MV-4-11 (cell line): ENCODE data around the gene CARMIL3.
A peak's percentile ranks its signal among the peaks of the same experiment; 100 is the strongest.

Source experiments
- DNase-seq: peaks from one replicate; lab custom pipeline; 2025; lab: John Stamatoyannopoulos, UW

CARMIL3 gene

GRCh38 chr14:24076302-24076601 is 24.4 kb downstream of the CARMIL3 start:
- DNase-seq, result no peak

DNA sequence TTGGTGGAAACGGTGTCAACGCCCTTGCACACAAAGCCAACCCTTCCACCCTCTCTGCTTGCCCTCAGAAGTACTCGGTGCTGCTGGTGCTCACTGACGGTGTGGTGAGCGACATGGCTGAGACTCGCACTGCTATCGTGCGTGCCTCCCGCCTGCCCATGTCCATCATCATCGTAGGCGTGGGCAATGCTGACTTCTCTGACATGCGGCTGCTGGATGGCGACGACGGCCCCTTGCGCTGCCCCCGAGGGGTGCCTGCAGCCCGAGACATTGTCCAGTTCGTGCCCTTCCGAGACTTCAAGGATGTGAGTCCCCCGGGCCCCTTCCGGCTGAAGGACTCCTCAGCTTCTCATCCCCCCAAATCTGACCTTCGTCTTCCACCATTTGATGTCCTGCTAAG is 25.3 kb downstream of the CARMIL3 start:
- DNase-seq, result no peak

GRCh38 chr14:24078146-24078545 is 26.3 kb downstream of the CARMIL3 start:
- DNase-seq, result no peak

DNA sequence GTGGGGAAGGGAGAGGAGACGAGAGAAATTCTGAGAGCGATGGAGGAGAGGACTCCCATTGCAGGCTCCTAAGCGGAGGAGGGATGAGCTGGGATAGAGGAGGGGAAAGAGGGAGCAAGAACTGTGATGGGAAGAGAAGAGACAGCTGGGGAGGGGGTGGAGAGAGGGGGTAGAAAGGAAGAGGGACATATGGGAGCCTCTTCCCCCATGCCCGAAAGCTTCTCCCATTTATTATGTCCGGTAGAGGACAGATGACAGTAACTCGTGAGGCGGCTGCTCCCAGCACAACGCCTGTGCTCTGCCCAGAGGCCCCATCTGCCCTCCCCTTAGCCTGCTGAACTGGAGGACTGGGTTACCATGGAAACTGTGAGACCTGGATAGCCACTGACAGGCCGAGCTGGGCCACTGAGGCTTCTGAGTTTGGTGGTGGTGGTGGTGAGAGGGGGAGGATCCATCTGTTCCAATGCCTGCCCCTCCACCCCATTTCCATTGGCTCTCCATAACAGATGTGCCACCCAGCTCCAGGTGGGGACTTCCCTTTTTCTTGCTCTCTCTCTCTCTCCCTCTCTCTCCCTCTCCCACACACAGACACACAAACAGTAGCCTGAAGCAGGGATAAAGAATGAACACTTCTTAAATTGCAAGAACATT is 27.8 kb downstream of the CARMIL3 start:
- peak; percentile 16 for DNase-seq

GRCh38 chr14:24080142-24080530 is 28.3 kb downstream of the CARMIL3 start:
- DNase-seq, result no peak

DNA sequence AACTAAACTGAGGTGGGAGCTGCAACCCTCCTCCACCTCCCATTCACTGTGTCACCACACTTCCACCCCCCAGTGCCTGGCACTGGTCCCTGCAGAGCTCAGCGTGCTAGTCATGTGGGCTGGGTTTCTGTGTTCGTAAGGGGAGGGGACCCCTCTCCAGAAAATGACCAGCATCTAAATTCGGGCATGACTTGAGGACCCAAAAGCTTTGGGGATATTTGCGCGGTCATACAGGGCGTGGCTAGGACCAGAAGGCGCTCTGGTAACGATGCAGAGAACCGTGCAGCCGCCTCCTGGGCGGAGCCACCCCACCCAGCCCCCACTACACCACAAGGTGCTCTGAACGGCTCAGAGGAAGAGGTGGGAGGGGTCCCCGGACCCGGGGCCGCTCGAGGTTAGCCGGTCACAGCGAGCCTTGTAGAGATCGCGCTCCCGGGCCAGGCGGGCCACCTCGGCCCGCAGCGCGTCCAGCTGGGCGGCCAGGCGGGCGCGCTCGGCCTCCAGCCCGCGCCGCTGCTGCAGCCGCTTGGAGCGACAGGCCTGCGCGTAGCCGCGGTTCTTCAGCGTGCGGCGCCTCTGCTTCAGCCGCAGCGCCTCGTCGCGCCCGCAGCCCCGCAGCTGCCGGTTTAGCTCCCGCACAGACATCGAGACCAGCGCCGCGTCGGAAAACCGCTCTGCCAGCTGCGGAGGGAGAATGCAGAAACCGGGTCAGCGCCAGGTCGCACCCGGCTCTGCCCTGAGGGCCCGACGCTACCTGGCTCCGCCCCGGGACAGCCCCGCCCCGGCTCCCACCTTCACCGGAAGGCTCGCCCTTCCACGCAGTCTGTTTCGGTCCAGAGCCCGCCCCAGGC is 29.3 kb downstream of the CARMIL3 start:
- DNase-seq, result no peak

GRCh38 chr14:24081739-24082211 is 30.0 kb downstream of the CARMIL3 start:
- no peak for DNase-seq

DNA sequence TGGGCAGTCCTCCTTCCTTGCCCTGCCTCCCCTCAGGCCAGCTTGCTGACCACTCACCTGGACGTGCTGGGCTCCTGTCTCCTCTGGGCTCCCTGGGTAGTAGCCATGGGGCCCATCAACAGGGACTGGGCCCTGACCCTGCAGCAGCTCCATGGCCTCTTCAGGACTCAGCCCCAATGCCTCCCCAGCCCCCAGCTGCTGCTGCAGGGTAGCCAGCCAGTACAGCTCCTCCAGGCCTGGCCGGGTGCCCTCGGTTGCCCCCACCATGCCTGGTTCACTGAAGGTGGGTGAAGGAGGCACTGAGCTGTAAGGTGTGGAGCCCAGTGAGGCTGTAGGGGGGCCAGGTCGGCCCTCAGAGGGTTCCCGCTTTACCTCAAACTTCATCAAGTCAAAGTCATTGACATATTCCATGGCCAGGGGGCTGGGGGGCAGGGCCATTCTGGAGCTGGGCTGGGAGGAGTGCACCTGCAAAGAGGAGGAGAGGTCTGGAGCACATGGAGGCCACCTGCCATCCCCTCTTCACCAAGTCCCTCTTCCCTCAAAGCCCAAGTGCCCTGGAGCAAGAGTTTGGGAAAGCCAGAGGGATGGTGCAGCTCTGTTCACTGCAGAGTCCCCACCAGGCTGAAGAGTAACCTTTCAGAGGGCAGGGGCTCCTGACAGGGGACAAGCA is 30.7 kb downstream of the CARMIL3 start:
- DNase-seq, result no peak

GRCh38 chr14:24083462-24083861 is 31.7 kb downstream of the CARMIL3 start:
- DNase-seq, result no peak

- no peak for DNase-seq
Observed at GRCh38 chr14:24084440-24084839, 32.6 kb downstream of the CARMIL3 start.

DNA sequence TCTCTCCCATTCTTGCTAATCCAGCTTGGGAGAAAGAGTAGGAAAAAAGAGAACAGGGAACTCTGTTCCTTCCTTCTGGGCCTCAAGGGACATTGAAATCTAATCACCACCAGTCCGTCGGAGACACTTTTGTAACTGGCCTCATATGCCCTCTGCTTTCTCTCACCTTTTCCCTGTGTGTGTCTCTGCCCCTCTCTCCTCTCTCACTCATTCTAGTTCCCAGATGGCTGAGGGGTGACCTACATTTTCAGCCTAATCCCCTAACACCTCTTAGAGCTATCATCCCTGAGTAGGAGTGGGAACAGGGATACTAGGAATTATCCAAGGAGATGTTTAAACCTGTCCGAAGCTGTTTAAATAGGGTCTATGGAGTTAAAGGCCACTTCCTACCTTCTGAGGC is 33.4 kb downstream of the CARMIL3 start:
- no peak for DNase-seq

GRCh38 chr14:24086193-24086955 is 34.6 kb downstream of the CARMIL3 start:
- no peak for DNase-seq

DNA sequence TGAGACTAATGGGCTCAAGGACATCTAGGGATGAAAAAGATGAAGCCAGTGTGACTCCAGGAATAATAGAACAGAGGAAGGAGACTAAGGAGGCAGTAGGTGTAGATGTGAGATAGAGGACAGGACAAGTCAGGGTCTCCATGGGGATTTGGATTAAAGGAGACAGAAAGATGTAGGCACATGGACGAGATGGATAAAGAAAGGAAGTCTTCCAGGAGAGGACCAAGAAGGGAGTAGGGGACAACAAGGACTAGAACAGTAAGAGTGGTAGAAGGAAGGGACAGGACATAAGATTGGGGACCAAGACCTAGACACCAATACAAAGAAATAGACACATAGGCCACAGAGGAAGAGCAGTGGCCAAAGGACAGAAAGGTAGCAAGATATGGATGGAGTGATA is 35.2 kb downstream of the CARMIL3 start:
- DNase-seq, result no peak

DNA sequence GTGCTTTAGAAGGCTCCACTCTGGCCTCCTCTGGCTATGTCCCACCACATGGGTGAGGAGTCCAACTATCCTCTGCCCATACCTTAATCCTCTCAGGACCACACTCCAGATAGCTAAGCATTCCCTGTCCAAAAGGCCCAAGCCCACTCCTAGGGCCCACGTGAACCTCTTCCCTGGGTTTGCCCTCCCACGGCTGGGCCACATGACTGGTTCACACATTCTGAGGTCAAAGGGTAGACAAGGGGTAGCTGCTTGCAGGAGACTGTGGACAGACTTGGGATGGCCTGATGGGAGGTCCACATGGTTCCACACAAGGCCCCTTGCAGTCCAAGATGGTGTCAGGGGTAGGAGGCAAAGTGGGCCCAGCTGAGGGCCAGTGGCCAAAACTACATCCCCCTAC is 36.3 kb downstream of the CARMIL3 start:
- no peak for DNase-seq

GRCh38 chr14:24089890-24090289 is 38.1 kb downstream of the CARMIL3 start:
- no peak for DNase-seq

GRCh38 chr14:24092110-24092504 is 40.3 kb downstream of the CARMIL3 start:
- no peak for DNase-seq

GRCh38 chr14:24092505-24093206 is 40.8 kb downstream of the CARMIL3 start:
- no peak for DNase-seq

GRCh38 chr14:24093207-24093900 is 41.5 kb downstream of the CARMIL3 start:
- no peak for DNase-seq

DNA sequence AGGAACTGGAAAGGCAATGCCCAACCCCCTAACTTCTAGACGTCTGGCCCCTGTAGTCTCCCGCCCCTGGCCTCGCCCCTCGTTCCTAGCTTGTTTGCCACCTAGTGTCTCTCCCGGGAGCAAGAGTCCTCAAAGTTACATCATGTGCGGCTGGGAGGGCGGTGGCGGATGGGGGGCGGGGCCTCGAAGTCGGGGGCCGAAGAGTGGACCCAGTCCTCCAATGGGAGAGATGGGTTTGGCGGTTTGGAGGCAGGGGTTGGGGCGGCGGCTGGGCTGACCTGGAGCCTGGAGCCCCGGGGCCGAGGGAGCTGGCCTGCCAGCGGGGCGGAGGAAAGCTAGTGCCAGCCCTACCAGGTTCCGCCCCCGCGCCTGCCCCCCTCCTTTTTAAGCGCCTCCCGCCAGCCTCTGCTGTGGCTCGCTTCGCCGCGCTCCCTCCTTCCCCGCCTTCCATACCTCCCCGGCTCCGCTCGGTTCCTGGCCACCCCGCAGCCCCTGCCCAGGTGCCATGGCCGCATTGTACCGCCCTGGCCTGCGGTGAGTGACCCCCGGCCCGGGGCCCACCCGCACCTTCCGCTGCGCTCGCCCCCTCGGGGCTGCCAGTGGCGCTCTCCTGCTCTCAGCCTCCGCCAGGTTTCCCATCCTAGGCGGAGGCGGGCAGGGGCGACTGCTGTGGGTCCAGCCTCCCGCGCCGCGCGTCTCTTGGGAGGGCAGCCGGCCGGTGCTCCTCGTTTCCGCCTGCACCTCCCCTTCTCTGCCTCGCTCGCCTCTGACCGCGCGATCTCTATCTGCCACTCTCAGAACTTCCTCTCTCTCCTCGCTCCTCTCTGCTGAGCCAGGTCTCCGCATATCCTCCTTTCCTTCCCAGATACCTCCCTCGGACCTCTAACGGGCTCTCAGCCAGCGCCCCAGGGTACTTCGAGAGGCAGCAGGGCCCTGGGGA is 42.4 kb downstream of the CARMIL3 start, which contains the start of gene PCK2:
PCK2 (plus strand) TSS at position 411 of the 940 bp plus-strand sequence; CDS start at position 506, 95 bp downstream.
- DNase-seq, result peak; percentile 91

- no peak for DNase-seq
Observed at GRCh38 chr14:24094841-24095270, 43.0 kb downstream of the CARMIL3 start.
